DLD1 (cell line): Measurements from ENCODE around the gene PTPRN2.

ENCODE experiments used
- in situ Hi-C: cut with HindIII; loops from 2 replicates; pipeline ENCODE4 v1.10.0; 2017; ENCODE audit warnings: low sequenced_read_pairs

PTPRN2 gene

DNA sequence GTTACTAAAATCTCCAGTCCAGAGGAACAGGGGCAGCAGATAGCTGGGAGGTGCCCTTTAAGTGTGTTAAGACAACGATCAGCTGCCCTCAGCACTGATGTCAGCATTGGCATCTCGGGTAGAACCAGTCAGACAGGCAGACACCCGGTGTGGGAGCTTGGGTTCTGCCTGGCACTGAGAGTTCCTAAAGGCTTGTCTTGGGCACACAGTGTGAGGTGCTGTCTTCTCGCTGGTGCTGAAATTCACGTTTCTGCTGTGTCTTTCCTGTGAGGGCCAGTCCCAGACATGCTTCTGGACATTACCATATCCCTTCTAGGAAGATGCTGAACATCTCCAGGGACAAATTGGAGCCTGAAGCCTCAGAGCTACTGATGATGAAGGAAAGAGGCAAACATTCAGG, 1094.6 kb downstream of the PTPRN2 start:
- in situ Hi-C loops: loop anchor here (5.0 kb wide), 1 partner anchor 59 kb away; no protein-coding TSS in a partner anchor

DNA sequence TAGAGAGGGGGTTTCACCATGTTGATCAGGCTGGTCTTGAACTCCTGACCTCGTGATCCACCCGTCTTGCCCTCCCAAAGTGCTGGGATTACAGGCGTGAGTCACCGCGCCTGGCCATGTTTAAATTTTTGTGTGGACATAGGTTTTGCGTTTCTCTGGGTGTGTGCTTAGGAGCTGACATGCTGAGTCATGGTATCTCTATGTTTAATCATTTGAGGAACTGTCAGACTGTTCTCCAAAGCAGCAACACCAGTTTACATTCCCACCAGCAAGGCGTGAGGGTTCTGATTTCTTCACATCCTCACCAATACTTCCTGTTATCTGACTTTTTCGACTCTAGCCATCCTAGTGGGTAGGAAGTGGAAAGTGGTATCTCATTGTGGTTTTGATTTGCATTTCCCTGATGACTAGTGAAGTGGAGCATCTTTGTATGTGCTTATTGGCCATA, 1097.1 kb downstream of the PTPRN2 start:
- in situ Hi-C loops: loop anchor here (5.0 kb wide), 1 partner anchor 62 kb away; no protein-coding TSS in a partner anchor

DNA sequence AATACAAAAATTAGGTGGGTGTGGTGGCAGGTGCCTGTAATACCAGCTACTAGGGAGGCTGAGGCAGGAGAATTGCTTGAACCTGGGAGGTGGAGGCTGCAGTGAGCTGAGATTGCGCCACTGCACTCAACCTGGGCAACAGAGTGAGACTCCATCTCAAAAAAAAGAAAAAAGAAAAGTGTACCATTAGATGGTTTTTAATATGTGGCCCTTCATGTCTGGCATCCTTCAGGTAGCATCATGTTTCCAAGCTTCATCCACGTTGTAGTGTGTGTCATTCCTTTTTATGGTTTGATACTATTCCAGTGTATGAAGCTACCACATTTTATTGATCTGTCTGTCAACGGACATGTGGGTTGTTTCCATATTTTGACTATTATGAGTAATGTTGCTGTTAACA, 1097.8 kb downstream of the PTPRN2 start:
- in situ Hi-C loops: loop anchor here (5.0 kb wide), 1 partner anchor 62 kb away; no protein-coding TSS in a partner anchor
